ENCODE data around the gene PIK3CD.
A peak's percentile ranks its signal among the peaks of the same experiment; 100 is the strongest.

Gene PIK3CD

DNA sequence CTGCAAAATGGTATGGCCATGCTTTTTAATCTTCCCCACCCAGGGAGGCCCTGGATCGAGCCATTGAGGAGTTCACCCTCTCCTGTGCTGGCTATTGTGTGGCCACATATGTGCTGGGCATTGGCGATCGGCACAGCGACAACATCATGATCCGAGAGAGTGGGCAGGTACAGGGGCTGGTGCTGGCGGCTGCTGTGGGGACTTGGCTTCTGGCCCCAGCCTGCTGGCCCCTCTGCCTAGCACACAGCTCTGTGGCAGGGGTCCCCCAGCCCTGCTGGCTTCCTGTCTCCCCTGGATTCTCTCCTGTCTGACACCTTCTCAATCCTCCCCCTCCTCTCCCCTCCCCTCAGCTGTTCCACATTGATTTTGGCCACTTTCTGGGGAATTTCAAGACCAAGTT, 72.4 kb downstream of the PIK3CD start:
- Histone ChIP-seq H4K91ac (ENCODE audit: low read depth, low read length) (no peak overlapping the region), H3K4me3 (ENCODE audit: low read depth, low read length) (no peak overlapping the region), H4K8ac (ENCODE audit: low read depth, low read length) (no peak overlapping the region), H3K14ac (ENCODE audit: low read length) (no peak overlapping the region), H3K79me2 (ENCODE audit: control insufficient read depth, insufficient read depth, low read length, poor library complexity) (no peaks in the 10 kb centered on the region), H4K12ac (ENCODE audit: low read depth, low read length) (no peak overlapping the region), H3K4me2 (ENCODE audit: low read length) (no peak overlapping the region), H3K4me1 (ENCODE audit: control insufficient read depth in 1 of 2, insufficient read depth in 2 of 2, low read length in 2 of 2) (peaks cover under 1 to 2% of the 10 kb centered on the region in 2 experiments), H3K9ac (ENCODE audit: low read length) (no peak overlapping the region), H2BK12ac (ENCODE audit: low read length) (no peak overlapping the region), H3K4ac (ENCODE audit: low read depth, low read length) (no peak overlapping the region), H3K18ac (ENCODE audit: low read length) (no peak overlapping the region), H3K79me1 (ENCODE audit: low read length) (no peaks in the 10 kb centered on the region), H2AFZ (ENCODE audit: insufficient read depth, low read length, poor library complexity) (no peak overlapping the region), H3K27me3 (ENCODE audit: insufficient read depth, low read length) (no peaks in the 10 kb centered on the region), H2AK5ac (ENCODE audit: low read length) (no peak overlapping the region), H2BK120ac (ENCODE audit: insufficient read depth, low read length, poor library complexity) (no peak overlapping the region), H3K36me3 (ENCODE audit: control insufficient read depth in 1 of 2, insufficient read depth in 2 of 2, low read length in 2 of 2) (peaks cover 5% of the 10 kb centered on the region in 2 experiments), H3K27ac (ENCODE audit: low read depth, low read length) (no peak overlapping the region), H3K9me3 (ENCODE audit: insufficient read depth, low read depth, low read length) (peaks cover 12% of the 10 kb centered on the region), H3K23ac (ENCODE audit: low read length) (no peak overlapping the region), H2BK5ac (ENCODE audit: low read depth, low read length, poor library complexity) (no peak overlapping the region)
- no CpG with 5 or more reads among the region's 6 CpGs for WGBS (ENCODE audit: extremely low coverage, insufficient coverage, insufficient read length)
- no peak for DNase-seq

DNA sequence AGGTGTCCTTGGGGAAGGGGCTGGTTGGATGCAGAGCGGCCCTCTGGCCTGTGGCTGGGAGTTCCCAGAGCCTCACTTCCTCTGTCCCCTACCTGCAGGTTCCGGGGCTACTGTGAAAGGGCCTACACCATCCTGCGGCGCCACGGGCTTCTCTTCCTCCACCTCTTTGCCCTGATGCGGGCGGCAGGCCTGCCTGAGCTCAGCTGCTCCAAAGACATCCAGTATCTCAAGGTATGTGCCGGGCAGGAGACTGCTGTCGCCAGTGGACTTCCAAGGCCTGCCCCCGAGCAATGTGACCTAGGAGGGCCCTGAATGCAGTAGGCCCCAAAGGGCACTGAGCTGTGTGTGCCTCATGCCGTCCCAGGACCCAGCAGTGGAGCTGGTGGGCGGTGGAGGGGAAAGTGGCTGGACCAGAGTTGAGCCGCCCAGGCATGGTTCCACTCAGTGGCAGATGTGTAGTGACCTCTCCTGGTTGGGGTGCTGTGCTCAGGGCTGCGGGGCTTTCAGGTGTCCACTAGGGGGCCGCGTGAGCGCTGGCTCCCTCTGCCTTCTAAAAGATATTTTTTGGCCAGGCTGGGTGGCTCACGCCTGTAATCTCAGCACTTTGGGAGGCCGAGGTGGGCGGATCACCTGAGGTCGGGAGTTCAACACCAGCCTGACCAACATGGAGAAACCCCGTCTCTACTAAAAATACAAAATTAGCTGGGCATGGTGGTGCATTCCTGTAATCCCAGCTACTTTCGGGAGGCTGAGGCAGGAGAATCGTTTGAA, 73.4 kb downstream of the PIK3CD start:
- Histone ChIP-seq H3K9ac (ENCODE audit: low read length) (no peak overlapping the region), H2AK5ac (ENCODE audit: low read length) (no peak overlapping the region), H4K91ac (ENCODE audit: low read depth, low read length) (no peak overlapping the region), H3K4me1 (ENCODE audit: control insufficient read depth in 1 of 2, insufficient read depth in 2 of 2, low read length in 2 of 2) (no peaks in the 10 kb centered on the region), H3K79me1 (ENCODE audit: low read length) (no peaks in the 10 kb centered on the region), H3K27ac (ENCODE audit: low read depth, low read length) (no peak overlapping the region), H3K4me3 (ENCODE audit: low read depth, low read length) (no peak overlapping the region), H2AFZ (ENCODE audit: insufficient read depth, low read length, poor library complexity) (no peak overlapping the region), H3K27me3 (ENCODE audit: insufficient read depth, low read length) (no peaks in the 10 kb centered on the region), H3K23ac (ENCODE audit: low read length) (no peak overlapping the region), H3K18ac (ENCODE audit: low read length) (no peak overlapping the region), H3K14ac (ENCODE audit: low read length) (no peak overlapping the region), H2BK120ac (ENCODE audit: insufficient read depth, low read length, poor library complexity) (no peak overlapping the region), H2BK12ac (ENCODE audit: low read length) (no peak overlapping the region), H3K4me2 (ENCODE audit: low read length) (no peak overlapping the region), H4K8ac (ENCODE audit: low read depth, low read length) (no peak overlapping the region), H3K36me3 (ENCODE audit: control insufficient read depth in 1 of 2, insufficient read depth in 2 of 2, low read length in 2 of 2) (peaks cover 11 to 12% of the 10 kb centered on the region in 2 experiments), H3K79me2 (ENCODE audit: control insufficient read depth, insufficient read depth, low read length, poor library complexity) (no peaks in the 10 kb centered on the region), H2BK5ac (ENCODE audit: low read depth, low read length, poor library complexity) (no peak overlapping the region), H4K12ac (ENCODE audit: low read depth, low read length) (no peak overlapping the region), H3K9me3 (ENCODE audit: insufficient read depth, low read depth, low read length) (peaks cover 12% of the 10 kb centered on the region), H3K4ac (ENCODE audit: low read depth, low read length) (no peak overlapping the region)
- WGBS (ENCODE audit: extremely low coverage, insufficient coverage, insufficient read length), result no CpG with 5 or more reads among the region's 24 CpGs
- DNase-seq, result peak; percentile 61 to 83

DNA sequence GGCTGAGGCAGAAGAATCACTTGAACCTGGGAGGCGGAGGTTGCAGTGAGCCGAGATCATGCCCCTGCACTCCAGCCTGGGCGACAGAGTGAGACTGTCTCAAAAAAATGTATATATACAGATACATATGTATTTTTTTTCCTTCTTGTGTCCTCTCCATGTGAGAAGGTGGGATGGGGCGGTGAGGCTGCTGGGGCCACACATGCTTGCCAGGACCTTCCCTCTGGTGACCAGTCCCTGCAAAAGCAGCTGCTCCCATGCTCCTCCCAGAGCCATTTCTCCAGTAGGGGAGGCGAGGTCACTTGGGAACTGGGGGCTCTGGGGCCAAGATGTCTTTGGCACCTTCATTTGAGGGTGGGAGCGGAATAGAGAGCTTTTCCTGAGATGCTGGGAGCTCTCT, 74.9 kb downstream of the PIK3CD start:
- Histone ChIP-seq H2BK5ac (ENCODE audit: low read depth, low read length, poor library complexity) (no peak overlapping the region), H4K12ac (ENCODE audit: low read depth, low read length) (no peak overlapping the region), H3K9ac (ENCODE audit: low read length) (no peak overlapping the region), H3K4me2 (ENCODE audit: low read length) (no peak overlapping the region), H3K27me3 (ENCODE audit: insufficient read depth, low read length) (no peaks in the 10 kb centered on the region), H3K79me2 (ENCODE audit: control insufficient read depth, insufficient read depth, low read length, poor library complexity) (no peaks in the 10 kb centered on the region), H3K4me3 (ENCODE audit: low read depth, low read length) (no peak overlapping the region), H3K4me1 (ENCODE audit: control insufficient read depth in 1 of 2, insufficient read depth in 2 of 2, low read length in 2 of 2) (no peaks in the 10 kb centered on the region), H2AFZ (ENCODE audit: insufficient read depth, low read length, poor library complexity) (no peak overlapping the region), H3K36me3 (ENCODE audit: control insufficient read depth in 1 of 2, insufficient read depth in 2 of 2, low read length in 2 of 2) (peaks cover 26% of the 10 kb centered on the region in 2 experiments), H2BK120ac (ENCODE audit: insufficient read depth, low read length, poor library complexity) (no peak overlapping the region), H3K9me3 (ENCODE audit: insufficient read depth, low read depth, low read length) (peaks cover 12% of the 10 kb centered on the region), H4K8ac (ENCODE audit: low read depth, low read length) (no peak overlapping the region), H3K27ac (ENCODE audit: low read depth, low read length) (no peak overlapping the region), H2BK12ac (ENCODE audit: low read length) (no peak overlapping the region), H2AK5ac (ENCODE audit: low read length) (no peak overlapping the region), H3K18ac (ENCODE audit: low read length) (no peak overlapping the region), H3K79me1 (ENCODE audit: low read length) (no peaks in the 10 kb centered on the region), H3K23ac (ENCODE audit: low read length) (no peak overlapping the region), H3K4ac (ENCODE audit: low read depth, low read length) (no peak overlapping the region), H4K91ac (ENCODE audit: low read depth, low read length) (no peak overlapping the region), H3K14ac (ENCODE audit: low read length) (no peak overlapping the region)
- DNase-seq, result no peak
- WGBS (ENCODE audit: extremely low coverage, insufficient coverage, insufficient read length), result no CpG with 5 or more reads among the region's 6 CpGs

DNA sequence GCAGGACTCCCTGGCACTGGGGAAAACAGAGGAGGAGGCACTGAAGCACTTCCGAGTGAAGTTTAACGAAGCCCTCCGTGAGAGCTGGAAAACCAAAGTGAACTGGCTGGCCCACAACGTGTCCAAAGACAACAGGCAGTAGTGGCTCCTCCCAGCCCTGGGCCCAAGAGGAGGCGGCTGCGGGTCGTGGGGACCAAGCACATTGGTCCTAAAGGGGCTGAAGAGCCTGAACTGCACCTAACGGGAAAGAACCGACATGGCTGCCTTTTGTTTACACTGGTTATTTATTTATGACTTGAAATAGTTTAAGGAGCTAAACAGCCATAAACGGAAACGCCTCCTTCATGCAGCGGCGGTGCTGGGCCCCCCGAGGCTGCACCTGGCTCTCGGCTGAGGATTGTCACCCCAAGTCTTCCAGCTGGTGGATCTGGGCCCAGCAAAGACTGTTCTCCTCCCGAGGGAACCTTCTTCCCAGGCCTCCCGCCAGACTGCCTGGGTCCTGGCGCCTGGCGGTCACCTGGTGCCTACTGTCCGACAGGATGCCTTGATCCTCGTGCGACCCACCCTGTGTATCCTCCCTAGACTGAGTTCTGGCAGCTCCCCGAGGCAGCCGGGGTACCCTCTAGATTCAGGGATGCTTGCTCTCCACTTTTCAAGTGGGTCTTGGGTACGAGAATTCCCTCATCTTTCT, 75.5 kb downstream of the PIK3CD start:
- H3K4me2 ChIP-seq (ENCODE audit: low read length), result no peak overlapping the region
- H4K12ac ChIP-seq (ENCODE audit: low read depth, low read length), result no peak overlapping the region
- H3K14ac ChIP-seq (ENCODE audit: low read length), result no peak overlapping the region
- no peak overlapping the region for H3K9ac ChIP-seq (ENCODE audit: low read length)
- H3K4me1 ChIP-seq (ENCODE audit: control insufficient read depth in 1 of 2, insufficient read depth in 2 of 2, low read length in 2 of 2), result no peaks in the 10 kb centered on the region
- no CpG with 5 or more reads among the region's 25 CpGs for WGBS (ENCODE audit: extremely low coverage, insufficient coverage, insufficient read length)
- H4K91ac ChIP-seq (ENCODE audit: low read depth, low read length), result no peak overlapping the region
- H3K9me3 ChIP-seq (ENCODE audit: insufficient read depth, low read depth, low read length), result peaks cover 12% of the 10 kb centered on the region
- no peak overlapping the region for H2BK120ac ChIP-seq (ENCODE audit: insufficient read depth, low read length, poor library complexity)
- no peak overlapping the region for H3K4me3 ChIP-seq (ENCODE audit: low read depth, low read length)
- H3K18ac ChIP-seq (ENCODE audit: low read length), result no peak overlapping the region
- H3K23ac ChIP-seq (ENCODE audit: low read length), result no peak overlapping the region
- no peak overlapping the region for H2BK5ac ChIP-seq (ENCODE audit: low read depth, low read length, poor library complexity)
- no peaks in the 10 kb centered on the region for H3K79me2 ChIP-seq (ENCODE audit: control insufficient read depth, insufficient read depth, low read length, poor library complexity)
- H3K4ac ChIP-seq (ENCODE audit: low read depth, low read length), result no peak overlapping the region
- H3K27ac ChIP-seq (ENCODE audit: low read depth, low read length), result no peak overlapping the region
- no peaks in the 10 kb centered on the region for H3K79me1 ChIP-seq (ENCODE audit: low read length)
- no peaks in the 10 kb centered on the region for H3K27me3 ChIP-seq (ENCODE audit: insufficient read depth, low read length)
- no peak overlapping the region for H2BK12ac ChIP-seq (ENCODE audit: low read length)
- no peak overlapping the region for H4K8ac ChIP-seq (ENCODE audit: low read depth, low read length)
- no peak overlapping the region for H2AK5ac ChIP-seq (ENCODE audit: low read length)
- DNase-seq, result no peak
- H2AFZ ChIP-seq (ENCODE audit: insufficient read depth, low read length, poor library complexity), result no peak overlapping the region
- peaks cover 30 to 31% of the 10 kb centered on the region in 2 experiments for H3K36me3 ChIP-seq (ENCODE audit: control insufficient read depth in 1 of 2, insufficient read depth in 2 of 2, low read length in 2 of 2)
